GM18907 (cell line): ENCODE data around the gene EEF1G.
A peak's percentile ranks its signal among the peaks of the same experiment; 100 is the strongest.
"Not testable (repeated sequence)": the region's sequence is repeated elsewhere in the genome, so short reads cannot be mapped to it uniquely, and the experiment has no call there.

Source experiments
- ATAC-seq: cut with Tn5 transposase; IDR thresholded peaks from one replicate; pipeline ENCODE4 v1.9.1; 2021; ENCODE audit warnings: mild to moderate bottlenecking, moderate library complexity; ENCODE audit not compliant: unreplicated experiment

EEF1G gene

GRCh38 chr11:62573592-62574362, at the start of gene EEF1G:
Gene EEF1G, minus strand, starts transcription at chr11:62573891. Its CDS starts 49 bp downstream, at chr11:62573842.
- peak; percentile 83 for ATAC-seq

GRCh38 chr11:62622476-62623089, 48.9 kb upstream of the EEF1G start:
- no peak for ATAC-seq

- peak; percentile 91 for ATAC-seq
These were observed 48.1 kb upstream of the EEF1G start, which contains the start of gene B3GAT3 for GRCh38 chr11:62621567-62622470. Gene B3GAT3, minus strand, starts transcription at chr11:62621986. Its CDS starts 39 bp downstream, at chr11:62621947.

- ATAC-seq = no peak
These were observed 47.4 kb upstream of the EEF1G start for GRCh38 chr11:62621027-62621566.

- ATAC-seq = not testable (repeated sequence)
These were observed 43.3 kb upstream of the EEF1G start for GRCh38 chr11:62616957-62617356.

GRCh38 chr11:62615521-62615920, 41.8 kb upstream of the EEF1G start:
- no peak for ATAC-seq

GRCh38 chr11:62614275-62614674, 40.6 kb upstream of the EEF1G start:
- no peak for ATAC-seq

- ATAC-seq = peak; percentile 2
These were observed 39.6 kb upstream of the EEF1G start for GRCh38 chr11:62613291-62613778.

- ATAC-seq = peak; percentile 70
These were observed 38.9 kb upstream of the EEF1G start, which contains the start of the genes EML3 and ROM1 for GRCh38 chr11:62612366-62613290. Gene EML3, minus strand, starts transcription at chr11:62612775. Its CDS starts 318 bp downstream, at chr11:62612457. Gene ROM1, plus strand, starts transcription at chr11:62613257. Its CDS starts 25 bp downstream, at chr11:62613282.

- peak; percentile 2 for ATAC-seq
These were observed 38.1 kb upstream of the EEF1G start for GRCh38 chr11:62611705-62612365.

GRCh38 chr11:62610814-62611704, 37.4 kb upstream of the EEF1G start:
- no peak for ATAC-seq

GRCh38 chr11:62610403-62610802, 36.7 kb upstream of the EEF1G start:
- no peak for ATAC-seq

- no peak for ATAC-seq
These were observed 35.1 kb upstream of the EEF1G start for GRCh38 chr11:62608776-62609175.

GRCh38 chr11:62607714-62608113, 34.0 kb upstream of the EEF1G start:
- no peak for ATAC-seq

GRCh38 chr11:62605902-62606301, 32.2 kb upstream of the EEF1G start:
- ATAC-seq = no peak

GRCh38 chr11:62605467-62605866, 31.8 kb upstream of the EEF1G start:
- ATAC-seq = no peak

GRCh38 chr11:62604460-62605120, 30.9 kb upstream of the EEF1G start:
- no peak for ATAC-seq
